GM18507 (cell line): ENCODE measurements around the gene CABP2.
A peak's percentile ranks its signal among the peaks of the same experiment; 100 is the strongest.
"Not testable (repeated sequence)": the region's sequence is repeated elsewhere in the genome, so short reads cannot be mapped to it uniquely, and the experiment has no call there.

Experiments
- DNase-seq: peaks from one replicate; pipeline ENCODE4 v3.0.0; 2011; ENCODE audit warnings: low read depth; ENCODE audit not compliant: insufficient read length; ENCODE audit errors: extremely low spot score
- FAIRE-seq: peaks from 2 replicates; lab custom pipeline; 2011; peaks lifted over from hg19 to GRCh38; lab: Jason Lieb, UNC

CABP2 gene

DNA sequence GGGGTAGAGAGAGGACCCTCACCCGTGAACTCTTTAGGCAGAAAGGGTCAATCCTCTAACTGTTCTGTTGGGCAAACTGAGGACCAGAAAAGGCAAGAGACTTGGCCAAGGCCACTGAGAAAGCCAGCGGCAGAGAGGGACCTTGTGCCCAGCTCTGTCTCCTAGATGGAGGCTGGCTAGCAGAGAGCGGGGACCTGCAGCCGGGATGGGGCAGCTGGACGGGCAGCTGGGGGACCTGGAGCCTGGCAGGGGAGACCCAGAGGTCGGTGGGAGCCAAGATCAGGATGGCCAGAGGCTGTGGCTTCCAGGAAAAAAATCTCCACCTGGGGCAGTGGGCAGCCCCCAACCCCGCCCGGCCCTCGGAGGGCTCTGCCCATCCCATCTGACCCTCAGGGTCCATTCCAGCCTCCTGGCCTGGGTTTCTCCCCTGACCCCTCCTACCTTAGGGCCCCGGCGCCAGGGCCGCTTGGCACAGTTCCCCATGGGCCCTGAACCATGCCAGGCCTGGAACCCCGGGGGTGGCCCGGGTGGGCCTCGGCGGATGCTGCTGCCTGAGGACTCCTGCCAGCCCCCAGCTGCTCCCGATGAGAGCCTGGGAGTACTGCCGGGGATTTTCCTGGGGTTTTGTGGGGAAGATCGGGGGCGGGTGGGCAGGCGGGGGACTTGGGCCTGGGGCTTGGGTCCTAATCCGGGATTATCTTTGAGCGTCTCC lies at the start of gene CABP2:
CABP2 (minus strand) TSS at position 603 of the 712 bp plus-strand sequence; CDS start at position 483, 120 bp downstream.
- no peak for DNase-seq

DNA sequence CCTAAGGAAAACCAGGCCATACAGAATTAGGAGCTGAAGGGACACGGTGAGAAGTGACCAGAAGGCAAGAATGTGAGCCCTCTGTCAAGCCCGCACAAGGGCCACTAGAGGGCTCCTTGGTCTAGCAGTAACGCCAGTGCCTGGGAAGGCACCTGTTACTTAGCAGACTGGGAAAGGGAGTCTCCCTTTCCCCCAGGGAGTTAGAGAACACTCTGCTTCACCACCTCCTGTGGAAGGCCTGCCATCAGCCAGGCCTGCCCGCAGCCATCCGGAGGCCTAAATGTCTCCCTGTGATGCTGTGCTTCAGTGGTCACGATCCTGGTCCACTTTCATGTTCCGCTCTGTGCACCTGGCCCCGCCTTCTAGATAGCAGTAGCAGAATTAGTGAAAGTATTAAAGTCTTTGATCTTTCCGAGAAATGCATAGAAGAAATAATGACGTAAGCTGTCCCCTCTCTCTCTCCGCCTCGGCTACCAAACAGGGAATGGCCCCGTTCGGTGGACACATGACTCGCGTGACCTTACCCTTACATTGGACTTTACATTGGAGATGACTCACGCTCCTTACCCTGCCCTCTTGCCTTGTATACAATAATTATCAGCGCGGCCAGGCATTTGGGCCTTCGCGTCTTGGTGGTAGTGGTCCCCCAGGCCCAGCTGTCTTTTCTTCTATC lies 49.6 kb upstream of the CABP2 start:
- DNase-seq (no peak), FAIRE-seq (peak; percentile 76)

More for the DNA sequence above, at the start of gene CABP2:
- FAIRE-seq = no peak

DNA sequence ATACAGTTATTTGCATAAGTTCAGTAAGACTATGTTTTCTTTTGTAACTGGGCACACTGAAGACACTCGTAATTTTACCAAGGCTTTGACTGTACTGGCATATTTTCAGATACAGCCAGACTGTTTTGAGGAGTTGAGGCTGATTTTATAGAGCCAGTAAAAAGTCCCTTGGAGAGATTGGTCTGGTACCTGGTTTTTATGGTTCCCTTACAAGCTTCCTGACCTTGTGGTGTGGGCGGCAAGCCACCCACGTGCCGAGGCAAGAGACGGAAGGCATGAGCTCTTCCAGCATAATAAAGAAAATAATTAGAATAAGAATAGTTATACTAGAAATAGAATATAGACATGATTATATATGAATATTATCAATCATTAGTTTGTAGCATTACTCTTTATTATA lies 49.1 kb upstream of the CABP2 start:
- DNase-seq = no peak
- FAIRE-seq = no peak

DNA sequence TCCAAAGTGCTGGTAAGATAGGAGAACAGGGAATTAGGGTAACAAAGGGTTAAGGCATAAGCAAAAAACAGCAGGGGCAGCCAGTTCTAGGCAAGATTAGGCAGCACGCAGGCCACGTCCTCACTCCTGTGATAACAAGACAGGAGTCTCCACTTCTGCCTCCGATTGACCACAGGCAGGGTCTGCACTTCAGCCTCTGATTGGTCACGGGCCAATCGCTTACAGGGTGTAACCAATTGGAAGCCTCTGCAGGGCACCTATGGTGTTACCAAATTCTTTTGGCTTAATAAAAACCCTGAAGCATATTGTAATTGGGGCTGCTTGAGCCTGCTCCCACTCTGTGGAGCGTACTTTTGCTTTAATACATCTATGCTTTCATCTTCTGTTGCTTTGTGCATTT lies 48.2 kb upstream of the CABP2 start:
- no peak for DNase-seq
- FAIRE-seq = no peak

DNA sequence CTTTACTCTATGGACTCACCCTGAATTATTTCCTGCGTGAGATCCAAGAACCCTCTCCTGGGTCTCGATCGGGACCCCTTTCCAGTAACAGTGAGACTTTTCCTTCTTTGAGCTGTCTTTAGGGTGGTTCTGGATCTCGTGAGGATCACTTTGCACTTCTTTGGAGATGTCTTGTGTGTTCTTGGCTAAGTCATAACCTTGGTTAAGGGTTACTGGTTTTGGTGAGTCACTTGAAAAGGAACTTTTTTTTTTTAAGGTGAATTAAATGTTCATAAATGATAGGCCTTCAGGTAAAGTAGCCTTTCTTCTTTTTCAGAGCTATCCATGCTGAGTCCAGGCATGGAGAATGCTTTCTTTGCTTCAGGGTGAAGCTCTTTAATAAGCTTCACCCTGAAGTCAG lies 41.0 kb upstream of the CABP2 start:
- DNase-seq = no peak
- FAIRE-seq = no peak

DNA sequence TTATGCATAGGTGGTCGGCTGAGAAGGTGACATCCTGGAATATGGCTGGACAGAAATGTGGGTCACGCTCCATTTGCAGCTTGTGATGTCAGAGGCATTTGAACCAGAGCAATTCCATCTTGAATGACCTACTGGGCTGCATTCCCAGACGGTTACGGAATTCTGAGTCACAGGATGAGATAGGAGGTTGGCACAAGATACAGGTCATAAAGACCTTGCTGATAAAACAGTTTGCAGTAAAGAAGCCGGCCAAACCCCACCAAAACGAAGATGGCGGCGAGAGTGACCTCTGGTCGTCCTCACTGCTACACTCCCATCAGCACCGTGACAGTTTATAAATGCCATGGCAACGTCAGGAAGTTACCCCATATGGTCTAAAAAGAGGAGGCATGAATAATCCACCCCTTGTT lies 40.5 kb upstream of the CABP2 start:
- FAIRE-seq, DNase-seq: not testable (repeated sequence)

- DNase-seq (no peak), FAIRE-seq (no peak)
Measured at GRCh38 chr11:67562963-67563704, 39.9 kb upstream of the CABP2 start.

DNA sequence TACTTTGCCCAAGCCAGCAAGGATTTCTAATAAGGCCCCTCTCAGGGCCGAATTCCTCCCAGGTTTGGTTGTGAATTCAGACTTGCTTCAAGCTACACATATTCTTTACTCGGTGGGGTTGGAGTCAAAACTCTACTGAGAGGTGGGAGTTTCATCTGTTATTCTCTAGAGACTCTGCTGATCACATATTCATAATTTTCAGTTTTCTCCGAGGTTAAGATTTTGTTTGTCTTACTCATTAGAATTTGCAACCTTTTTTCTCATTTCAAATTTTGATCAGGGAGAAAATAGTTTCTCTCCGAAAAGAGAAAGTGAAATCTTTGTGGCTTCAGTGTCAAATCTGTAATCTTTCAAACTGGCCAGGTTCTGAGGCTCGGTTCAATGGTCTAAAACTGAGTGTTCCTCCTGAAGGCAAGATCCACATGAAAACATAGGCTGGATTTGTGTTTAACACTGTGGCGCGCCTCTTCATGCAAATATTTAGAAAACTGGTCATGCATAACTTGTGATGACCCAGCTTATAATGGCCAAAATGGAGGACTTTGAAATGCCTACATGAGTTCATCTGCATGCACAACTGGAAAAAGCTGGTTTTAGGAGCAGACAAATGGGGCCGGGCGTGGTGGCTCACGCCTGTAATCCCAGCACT lies 38.8 kb upstream of the CABP2 start:
- DNase-seq = peak; percentile 75
- peak; percentile 93 for FAIRE-seq

DNA sequence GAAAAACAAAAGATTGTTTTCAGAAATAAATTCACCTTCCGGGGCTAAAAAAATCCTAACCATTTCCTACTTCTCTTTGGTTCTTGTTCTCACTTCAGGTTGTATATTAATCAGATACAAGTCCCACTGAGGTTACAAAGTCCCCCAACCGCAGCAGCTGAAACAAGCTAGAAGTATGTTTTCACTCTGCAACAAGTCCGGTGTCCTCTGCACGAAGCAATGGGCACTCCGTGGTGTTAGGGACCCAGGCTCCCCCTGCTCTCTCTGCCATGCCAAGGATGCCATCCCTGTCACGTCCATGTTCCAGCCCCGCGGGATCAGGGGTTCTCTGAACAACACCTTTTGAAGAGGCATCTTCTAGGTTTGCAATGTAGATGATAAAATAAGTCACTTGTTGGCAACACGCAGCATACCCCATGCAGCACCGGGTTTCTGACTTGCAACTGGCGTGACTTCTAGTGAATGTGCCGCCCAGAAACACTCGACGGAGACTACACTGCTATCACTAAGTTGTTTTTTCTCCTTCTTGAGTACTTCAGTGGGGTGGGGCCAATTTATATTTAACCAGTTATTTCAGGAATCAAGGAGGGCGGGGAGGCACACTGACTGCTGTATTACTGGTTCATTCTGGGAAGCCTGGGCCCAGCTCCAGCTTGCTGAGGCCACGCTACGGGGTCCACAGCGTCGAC lies 35.0 kb upstream of the CABP2 start:
- FAIRE-seq = peak; percentile 92
- DNase-seq = peak; percentile 57

DNA sequence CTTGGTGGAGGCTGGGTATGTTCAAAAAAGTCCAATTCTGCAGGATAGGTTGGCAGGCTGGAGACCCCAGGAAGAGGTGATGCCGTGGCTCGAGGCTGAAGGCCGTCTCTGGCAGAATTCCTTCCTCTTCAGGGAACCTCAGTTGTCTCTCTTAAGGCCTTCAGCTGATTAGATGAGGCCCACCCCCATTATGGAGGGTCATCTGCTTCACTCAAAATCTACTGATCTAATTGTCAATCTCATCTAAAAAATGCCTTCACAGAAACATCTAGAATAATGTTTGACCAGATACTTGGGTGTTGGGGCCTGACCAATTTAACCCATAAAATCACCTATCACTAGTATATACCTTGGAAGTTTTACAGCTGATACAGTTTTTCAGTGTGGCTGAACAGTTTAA lies 33.0 kb upstream of the CABP2 start:
- DNase-seq (no peak), FAIRE-seq (no peak)

DNA sequence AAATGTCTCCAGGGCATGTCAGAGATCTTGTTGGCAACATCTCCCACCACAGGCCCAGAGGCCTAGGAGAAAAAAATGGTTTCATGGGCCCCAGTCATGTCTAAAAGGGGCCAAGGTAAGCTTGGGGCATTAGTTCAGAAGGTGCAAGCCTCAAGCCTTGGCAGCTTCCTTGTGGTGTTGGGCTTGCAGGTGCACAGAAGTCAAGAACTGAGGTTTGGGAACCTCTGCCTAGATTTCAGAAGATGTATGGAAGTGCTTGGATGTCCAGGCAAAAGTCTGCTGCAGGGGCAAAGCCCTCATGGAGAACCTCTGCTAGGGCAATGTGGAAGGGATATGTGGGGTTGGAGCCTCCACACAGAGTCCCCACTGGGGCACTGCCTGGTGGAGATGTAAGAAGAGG lies 28.5 kb upstream of the CABP2 start:
- FAIRE-seq = not testable (repeated sequence)

GRCh38 chr11:67551127-67551526 lies 27.9 kb upstream of the CABP2 start:
- DNase-seq = no peak
- FAIRE-seq = no peak

More for the DNA sequence above, 28.5 kb upstream of the CABP2 start:
- DNase-seq = not testable (repeated sequence)

GRCh38 chr11:67548555-67549110 lies 25.4 kb upstream of the CABP2 start:
- FAIRE-seq (no peak), DNase-seq (no peak)

GRCh38 chr11:67548112-67548511 lies 24.9 kb upstream of the CABP2 start:
- not testable (repeated sequence) for FAIRE-seq, DNase-seq

GRCh38 chr11:67545280-67545679 lies 22.0 kb upstream of the CABP2 start:
- DNase-seq = no peak
- FAIRE-seq = no peak

DNA sequence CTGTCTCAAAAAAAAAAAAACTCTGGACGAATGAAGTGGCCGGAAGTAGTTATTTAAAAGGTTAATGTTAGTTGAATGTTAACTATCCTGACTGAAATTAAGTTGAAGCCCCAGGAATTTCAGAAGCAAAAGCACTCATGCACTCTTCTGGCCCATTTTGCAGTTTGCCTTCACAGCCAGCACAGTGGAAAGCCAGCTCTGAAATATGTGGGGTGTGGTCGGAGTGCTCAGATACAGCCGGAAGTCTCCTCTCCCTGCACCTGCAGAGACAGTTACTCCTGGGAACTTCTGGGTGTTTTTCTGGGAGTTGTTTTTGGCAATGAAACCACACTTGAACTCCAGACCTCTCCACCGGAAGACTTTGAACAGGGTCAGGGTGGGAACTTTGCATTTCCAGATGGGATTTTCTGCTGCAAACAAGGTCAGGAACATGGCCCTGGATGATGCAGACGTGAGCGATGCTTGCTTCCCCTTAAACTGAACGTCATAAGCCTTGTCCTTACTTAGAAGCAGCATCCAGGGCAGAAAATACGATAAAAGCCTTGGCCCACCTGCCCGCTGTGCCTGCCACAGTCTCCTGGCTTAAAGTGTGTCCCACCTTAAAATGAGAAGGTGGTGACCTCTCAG lies 21.5 kb upstream of the CABP2 start:
- FAIRE-seq (peak; percentile 50), DNase-seq (no peak)

DNA sequence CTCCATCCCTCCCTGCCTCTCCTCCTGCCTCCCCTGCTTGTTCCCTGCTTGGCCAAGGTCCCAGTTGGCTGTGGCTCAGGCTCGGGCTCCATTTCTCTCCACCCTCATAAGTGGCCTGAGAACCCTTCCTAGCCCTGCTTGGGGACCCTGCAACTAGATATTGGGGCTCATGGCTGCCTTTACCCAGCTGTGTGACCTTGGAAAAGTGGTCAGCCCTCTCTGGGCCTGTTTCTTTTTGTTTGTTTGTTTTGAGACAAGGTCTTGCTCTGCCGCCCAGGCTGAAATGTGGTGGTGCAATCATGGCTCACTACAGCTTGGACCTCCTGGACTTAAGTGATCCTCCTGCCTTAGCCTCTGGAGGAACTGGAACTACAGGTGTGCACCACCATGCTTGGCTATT lies 20.3 kb upstream of the CABP2 start:
- DNase-seq (no peak), FAIRE-seq (no peak)

GRCh38 chr11:67542971-67543370 lies 19.7 kb upstream of the CABP2 start:
- DNase-seq = no peak
- FAIRE-seq = no peak

GRCh38 chr11:67542169-67542568 lies 18.9 kb upstream of the CABP2 start:
- DNase-seq (no peak), FAIRE-seq (no peak)
